Measurements from ENCODE around the gene VEGFC. TPM values are rescaled to one million over a fixed set of nuclear protein-coding genes. Genes with fewer than 3 reads are reported as not detected.

VEGFC gene, protein sequence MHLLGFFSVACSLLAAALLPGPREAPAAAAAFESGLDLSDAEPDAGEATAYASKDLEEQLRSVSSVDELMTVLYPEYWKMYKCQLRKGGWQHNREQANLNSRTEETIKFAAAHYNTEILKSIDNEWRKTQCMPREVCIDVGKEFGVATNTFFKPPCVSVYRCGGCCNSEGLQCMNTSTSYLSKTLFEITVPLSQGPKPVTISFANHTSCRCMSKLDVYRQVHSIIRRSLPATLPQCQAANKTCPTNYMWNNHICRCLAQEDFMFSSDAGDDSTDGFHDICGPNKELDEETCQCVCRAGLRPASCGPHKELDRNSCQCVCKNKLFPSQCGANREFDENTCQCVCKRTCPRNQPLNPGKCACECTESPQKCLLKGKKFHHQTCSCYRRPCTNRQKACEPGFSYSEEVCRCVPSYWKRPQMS
- not detected in 2 replicates for total RNA-seq
- 0.28 TPM for total RNA-seq (2013)
- not detected in 2 replicates for polyA plus RNA-seq
- polyA minus RNA-seq, result not detected in 2 replicates

GRCh38 chr4:176792326-176793059 lies at the start of gene VEGFC:
TSS of gene VEGFC (minus strand) at chr4:176792922. CDS start at chr4:176792311, 611 bp downstream.
- no peaks in the 10 kb centered on the region for H4K20me1 ChIP-seq (ENCODE audit: control insufficient read depth, insufficient read depth, low read length, poor library complexity, severe bottlenecking)
- peak within 1 kb of the TSS; percentile 55 for H3K4me2 ChIP-seq (replicated peaks; ENCODE audit: low read depth, low read length, poor library complexity, severe bottlenecking)
- H3K4me3 ChIP-seq (ENCODE audit: control extremely low read depth in 1 of 5, extremely low read depth in 1 of 5, insufficient read depth in 1 of 5, low read depth in 2 of 5, low read length in 4 of 5), result no peak within 1 kb of the TSS
- no peaks in the 10 kb centered on the region for H3K9me3 ChIP-seq (ENCODE audit: control extremely low read depth in 1 of 3, control insufficient read depth in 2 of 3, insufficient read depth in 1 of 3, low read length in 2 of 3)
- peak within 1 kb of the TSS; percentile 27 for H2AFZ ChIP-seq (ENCODE audit: insufficient read depth, low read depth, low read length, poor library complexity, severe bottlenecking)
- DNase-seq (no peak), ATAC-seq (ENCODE audit: low read depth) (no peak)
- Mint-ChIP-seq H3K4me3 (peak within 1 kb of the TSS; percentile 60), H3K27ac (no peak within 1 kb of the TSS), H3K27me3 (peaks cover 54% of the 10 kb centered on the region), H3K4me1 (peaks cover 11% of the 10 kb centered on the region), H3K9me3 (ENCODE audit: insufficient read depth) (no peaks in the 10 kb centered on the region)
- CTCF ChIA-PET, result no interaction called here
- peaks cover 6 to 9% of the 10 kb centered on the region in 2 donors for H3K4me1 ChIP-seq (ENCODE audit: control insufficient read depth in 2 of 2, insufficient read depth in 2 of 2, low read length in 2 of 2)
- intact Hi-C loops (cut with micrococcal nuclease), result no loop called here
- TF ChIP-seq, protein P1, sequence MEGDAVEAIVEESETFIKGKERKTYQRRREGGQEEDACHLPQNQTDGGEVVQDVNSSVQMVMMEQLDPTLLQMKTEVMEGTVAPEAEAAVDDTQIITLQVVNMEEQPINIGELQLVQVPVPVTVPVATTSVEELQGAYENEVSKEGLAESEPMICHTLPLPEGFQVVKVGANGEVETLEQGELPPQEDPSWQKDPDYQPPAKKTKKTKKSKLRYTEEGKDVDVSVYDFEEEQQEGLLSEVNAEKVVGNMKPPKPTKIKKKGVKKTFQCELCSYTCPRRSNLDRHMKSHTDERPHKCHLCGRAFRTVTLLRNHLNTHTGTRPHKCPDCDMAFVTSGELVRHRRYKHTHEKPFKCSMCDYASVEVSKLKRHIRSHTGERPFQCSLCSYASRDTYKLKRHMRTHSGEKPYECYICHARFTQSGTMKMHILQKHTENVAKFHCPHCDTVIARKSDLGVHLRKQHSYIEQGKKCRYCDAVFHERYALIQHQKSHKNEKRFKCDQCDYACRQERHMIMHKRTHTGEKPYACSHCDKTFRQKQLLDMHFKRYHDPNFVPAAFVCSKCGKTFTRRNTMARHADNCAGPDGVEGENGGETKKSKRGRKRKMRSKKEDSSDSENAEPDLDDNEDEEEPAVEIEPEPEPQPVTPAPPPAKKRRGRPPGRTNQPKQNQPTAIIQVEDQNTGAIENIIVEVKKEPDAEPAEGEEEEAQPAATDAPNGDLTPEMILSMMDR (IDR thresholded peaks at IDR 0.05), result no peak
- TF ChIP-seq EZH2 (IDR thresholded peaks at IDR 0.05; ENCODE audit: borderline replicate concordance, insufficient read depth, low read depth, low read length, poor library complexity, severe bottlenecking), result no peak
- H3K9ac ChIP-seq (ENCODE audit: low read length), result no peak within 1 kb of the TSS
- H3K27me3 ChIP-seq (replicated peaks in 1 of 4; ENCODE audit: control extremely low read depth in 1 of 4, control insufficient read depth in 3 of 4, insufficient read depth in 4 of 4, low read length in 3 of 4), result peaks cover 0 to 17% (median 11%) of the 10 kb centered on the region in 4 experiments
- H3K36me3 ChIP-seq (replicated peaks in 1 of 2; ENCODE audit: control extremely low read depth in 1 of 2, control insufficient read depth in 1 of 2, extremely low read depth in 1 of 2, insufficient read depth in 2 of 2, low read length in 1 of 2), result no peaks in the 10 kb centered on the region
- POLR2A ChIA-PET, result no interaction called here
- no peaks in the 10 kb centered on the region for H3K79me2 ChIP-seq (ENCODE audit: control insufficient read depth, insufficient read depth, low read length)
- no peak within 1 kb of the TSS for H3K27ac ChIP-seq (ENCODE audit: low read length in 2 of 2)
- under 1% methylated on average over 75 of the region's 91 CpGs for WGBS (ENCODE audit: insufficient coverage)

Data from B cell (primary cell).